Pulmonary artery endothelial cell (primary cell): ENCODE measurements around the gene NKAIN4. TPM values are rescaled to one million over a fixed set of nuclear protein-coding genes. Genes with fewer than 3 reads are reported as not detected.

Source experiments
- DNase-seq: peaks from one replicate; pipeline ENCODE4 v3.0.0-alpha.2; 2011; ENCODE audit warnings: low read depth, low spot score
- total RNA-seq: library from RNA; depleted of rRNA; stranded (reverse); fragments of >200 nt; gene quantifications from 2 replicates; pipeline ENCODE4 v1.2.3, GENCODE V29; 2014

Gene NKAIN4
- total RNA-seq, 1 donor from 2014 or later = not detected

GRCh38 chr20:63288581-63289251 is 34.5 kb upstream of the NKAIN4 start:
- no peak for DNase-seq

DNA sequence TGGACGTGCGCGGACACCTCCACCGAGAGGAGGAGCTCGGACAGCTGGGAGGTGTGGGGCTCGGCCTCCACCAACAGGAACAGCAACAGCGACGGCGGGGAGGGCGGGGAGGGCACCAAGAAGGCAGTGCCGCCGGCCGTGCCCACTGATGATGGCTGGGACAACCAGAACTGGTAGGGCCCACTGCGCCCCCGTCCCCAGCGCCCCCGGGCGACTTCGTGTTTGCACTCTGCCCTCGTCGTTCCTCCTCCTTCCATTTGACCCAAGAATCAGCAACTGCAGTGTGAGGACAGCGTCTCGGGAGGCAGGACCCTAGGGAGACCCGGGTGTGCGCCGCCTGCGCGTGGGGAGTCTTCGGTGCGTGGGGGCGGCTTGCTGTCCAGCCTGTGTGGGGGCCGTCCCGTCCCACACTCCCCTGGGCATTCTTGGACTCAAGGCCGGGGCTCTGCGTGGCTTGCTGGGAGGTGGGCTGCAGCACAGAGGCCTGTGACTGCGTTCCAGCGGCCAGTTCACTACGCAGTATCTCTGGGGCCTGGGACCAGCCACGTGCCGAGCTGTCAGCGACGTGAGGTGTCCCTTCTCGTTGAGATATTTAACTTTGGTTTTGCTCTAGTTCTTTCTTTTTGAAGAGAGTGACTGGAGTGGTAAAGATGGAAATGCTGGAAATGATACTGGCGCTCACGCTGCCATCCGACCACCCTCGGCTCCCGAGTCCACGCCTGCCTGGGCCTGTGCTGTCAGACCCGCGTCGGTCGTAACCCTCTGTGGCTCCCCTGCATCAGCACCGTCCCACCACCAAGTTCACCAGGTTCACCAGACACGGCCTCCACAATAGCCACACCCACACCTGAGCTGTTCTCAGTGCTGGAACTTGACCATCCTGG is 33.7 kb upstream of the NKAIN4 start:
- no peak for DNase-seq

DNA sequence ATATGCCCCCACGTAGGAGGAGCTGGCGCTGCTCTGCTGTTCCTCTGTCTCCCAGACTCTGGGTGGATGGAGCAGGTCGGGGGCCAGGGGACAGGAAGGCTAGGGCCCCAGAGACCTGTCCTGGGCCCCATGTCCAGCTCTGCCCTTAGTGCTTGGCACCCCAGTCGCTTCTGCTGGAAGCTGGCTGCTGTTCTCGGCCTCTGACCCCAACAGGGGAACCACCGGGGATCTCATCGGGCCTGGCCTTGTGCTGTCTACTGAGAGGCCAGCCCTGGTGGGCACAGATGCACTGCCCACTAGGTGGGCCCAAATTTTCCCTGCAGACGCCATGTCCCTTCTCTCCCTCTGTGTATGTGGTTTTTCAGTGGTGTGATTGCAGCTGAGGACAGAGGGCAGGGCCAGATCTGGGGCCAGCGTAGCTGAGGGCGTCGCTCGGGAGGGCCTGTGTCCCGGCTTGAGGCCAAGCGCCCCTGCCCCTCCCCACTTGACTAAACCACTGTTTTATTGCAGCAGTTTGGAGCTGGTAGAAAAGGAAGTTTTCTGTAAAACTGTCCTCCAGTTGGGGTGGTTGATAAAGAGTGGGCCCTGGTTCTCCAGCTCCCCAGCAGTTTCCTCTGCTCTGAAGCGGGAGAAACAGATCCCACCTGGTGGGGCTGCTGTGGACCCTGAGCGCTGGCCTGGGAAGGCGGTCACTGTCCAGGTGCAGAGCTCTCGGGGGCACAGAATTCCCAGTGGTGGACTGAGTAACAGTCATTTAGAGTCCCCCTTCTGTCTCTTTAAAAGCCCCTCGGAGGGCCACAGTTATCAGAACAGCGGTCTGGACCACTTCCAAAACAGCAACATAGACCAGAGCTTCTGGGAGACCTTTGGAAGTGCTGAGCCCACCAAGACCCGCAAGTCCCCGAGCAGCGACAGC is 32.8 kb upstream of the NKAIN4 start:
- no peak for DNase-seq

GRCh38 chr20:63285636-63286615 is 31.7 kb upstream of the NKAIN4 start:
- no peak for DNase-seq

DNA sequence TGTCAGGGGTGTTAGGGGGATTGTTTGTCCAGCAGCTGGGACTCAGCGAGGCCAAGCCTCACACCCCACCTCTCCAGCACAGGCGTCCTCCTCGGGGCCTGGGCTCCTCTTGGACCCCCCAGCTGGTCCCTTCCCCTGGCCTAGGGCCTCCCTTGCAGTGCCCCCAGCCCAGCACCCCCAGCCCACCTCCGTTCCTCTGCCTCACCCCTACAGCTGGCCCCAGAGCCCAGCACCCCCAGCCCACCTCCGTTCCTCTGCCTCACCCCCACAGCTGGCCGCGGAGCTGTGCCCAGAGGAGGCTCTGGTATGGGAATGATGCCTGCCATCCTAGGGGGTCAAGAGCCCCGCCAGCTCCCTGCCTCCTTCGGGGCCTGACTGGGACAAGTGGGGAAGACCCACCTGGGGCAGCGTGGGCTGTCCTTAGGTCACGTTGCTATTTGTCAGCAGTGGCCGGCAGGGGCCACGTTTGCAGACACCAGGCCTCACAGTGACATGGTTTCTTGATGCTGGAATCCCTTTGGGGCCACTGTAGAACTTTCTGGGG is 30.8 kb upstream of the NKAIN4 start:
- no peak for DNase-seq

GRCh38 chr20:63284544-63284949 is 30.3 kb upstream of the NKAIN4 start:
- DNase-seq = no peak

DNA sequence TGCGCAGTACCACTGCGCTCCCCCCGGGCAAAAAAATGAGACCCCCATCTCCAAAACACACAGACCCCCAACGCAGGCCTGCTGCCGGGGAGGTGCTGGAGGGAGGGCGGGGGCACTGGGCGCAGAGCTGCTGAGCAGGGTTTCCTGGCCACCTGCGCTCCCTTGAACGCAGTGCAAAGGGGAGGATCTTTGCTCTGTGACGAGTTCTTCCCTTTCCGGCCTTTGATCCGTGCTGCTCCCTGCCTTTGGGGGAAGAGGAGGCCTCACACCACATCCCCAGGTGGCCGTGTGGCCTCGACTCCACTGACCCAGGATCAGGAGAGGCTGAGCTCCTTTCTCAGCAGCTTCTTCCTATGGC is 29.8 kb upstream of the NKAIN4 start:
- no peak for DNase-seq

- no peak for DNase-seq
Observed at GRCh38 chr20:63283397-63284082, 29.3 kb upstream of the NKAIN4 start.

DNA sequence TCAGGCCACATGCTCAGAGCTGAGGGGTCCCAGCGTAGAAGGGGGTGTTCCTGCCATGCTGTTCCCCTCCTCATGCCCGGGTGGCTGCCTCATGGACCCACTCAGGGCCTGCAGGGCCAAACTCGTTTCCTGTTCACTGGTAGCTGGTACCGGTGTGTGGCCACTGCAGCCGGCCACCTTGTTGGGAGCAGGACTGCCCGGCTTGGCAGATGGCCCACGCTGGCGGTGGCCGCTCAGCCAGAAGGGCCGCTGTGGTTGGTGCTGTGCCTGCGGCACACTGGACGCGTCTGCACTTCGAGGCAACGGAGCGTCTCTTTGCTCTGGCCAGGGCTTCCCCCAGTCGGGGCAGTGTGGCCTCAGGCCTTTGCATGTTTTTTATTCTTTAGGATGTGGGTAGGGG is 28.7 kb upstream of the NKAIN4 start:
- no peak for DNase-seq

DNA sequence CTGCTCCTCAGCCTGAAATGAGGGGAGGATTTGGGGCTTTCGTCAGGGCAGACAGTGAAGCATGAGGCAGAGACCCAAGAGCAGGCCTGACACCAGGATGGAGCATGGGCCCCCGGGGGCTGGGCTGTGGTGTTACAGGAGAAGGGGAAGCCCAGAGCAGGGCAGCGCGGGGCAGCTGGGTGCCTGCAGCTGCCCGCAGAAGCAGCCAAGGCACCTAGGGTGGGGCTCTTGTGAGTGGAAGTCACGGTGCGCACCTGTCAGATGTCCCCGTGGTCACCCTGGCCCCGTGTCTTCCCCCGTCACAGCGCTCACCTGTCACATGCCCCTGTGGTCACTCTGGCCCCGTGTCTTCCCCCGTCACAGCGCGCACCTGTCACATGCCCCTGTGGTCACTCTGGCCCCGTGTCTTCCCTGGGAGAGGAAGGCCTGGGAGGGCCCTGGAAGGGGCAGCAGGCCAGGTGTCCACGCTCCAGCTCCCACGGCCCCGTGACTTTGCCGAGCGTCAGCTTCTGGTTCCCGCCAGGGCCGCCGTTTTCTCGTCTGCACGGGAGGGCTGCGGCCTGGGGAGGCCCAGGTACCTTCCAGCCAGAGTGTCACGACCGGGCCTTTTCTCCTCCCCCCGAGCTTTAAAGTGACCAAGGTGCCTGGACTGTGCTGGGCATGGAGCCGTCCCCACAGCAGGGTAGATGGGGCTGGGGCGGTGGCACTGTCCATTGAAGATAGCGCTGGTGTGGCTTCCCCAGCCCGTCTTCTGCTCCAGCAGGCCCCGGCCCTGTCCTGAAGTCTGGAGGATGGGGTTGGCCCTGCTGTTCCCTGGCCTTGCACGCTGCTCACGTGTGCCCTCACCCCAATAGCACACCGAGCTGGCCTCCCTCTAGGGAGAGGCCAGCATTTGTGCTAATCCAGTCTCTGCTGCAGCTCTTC is 27.7 kb upstream of the NKAIN4 start:
- DNase-seq = no peak

DNA sequence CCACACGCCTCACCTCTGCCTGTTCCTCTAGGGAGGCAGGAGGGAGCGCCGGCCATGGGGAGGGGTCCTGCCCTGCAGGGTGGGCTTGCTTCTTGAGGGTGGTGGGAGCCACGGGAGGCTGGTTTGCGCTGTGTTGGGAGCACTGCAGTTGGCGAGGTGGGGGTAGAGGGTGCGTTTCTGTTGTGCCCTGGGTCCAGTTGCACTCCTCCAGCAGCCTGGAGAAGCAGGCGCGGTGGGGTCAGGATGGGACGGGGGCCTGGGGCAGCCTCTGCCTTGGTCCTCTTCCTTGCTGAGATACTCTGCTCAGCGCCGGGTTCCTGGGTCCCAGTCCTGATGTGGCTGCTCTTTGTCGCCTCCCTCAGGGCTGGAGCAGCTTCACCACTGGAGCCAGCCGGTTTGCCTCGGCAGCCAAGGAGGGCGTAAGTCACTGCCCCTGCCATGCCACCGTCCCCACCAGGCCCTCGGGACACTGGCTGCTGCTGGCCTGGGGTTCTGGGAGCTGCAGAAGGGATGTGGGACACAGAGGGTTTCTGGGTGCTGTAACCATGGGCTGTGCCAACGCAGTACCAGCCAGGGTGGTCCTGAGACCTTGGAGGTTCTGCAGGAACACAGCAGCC is 26.8 kb upstream of the NKAIN4 start:
- no peak for DNase-seq

DNA sequence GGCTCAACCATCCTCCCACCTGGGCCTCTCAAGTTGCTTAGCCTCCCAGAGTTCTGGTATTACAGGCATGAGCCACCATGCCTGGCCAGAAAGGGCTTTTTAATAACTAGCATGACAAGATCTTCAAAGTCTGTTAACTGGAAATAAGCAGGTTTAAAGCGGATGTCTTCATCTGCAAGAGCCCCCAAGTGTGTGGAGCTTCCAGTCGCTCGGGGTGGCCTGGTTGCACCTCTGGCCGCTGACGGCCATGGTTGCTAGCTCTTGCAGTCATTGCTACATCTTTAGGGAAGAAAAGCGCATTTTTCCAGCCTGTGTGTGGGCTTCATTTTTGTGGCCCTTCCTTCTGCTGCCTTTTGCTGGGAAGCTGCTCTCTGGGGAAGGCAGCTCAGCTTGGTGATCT is 26.1 kb upstream of the NKAIN4 start:
- no peak for DNase-seq

DNA sequence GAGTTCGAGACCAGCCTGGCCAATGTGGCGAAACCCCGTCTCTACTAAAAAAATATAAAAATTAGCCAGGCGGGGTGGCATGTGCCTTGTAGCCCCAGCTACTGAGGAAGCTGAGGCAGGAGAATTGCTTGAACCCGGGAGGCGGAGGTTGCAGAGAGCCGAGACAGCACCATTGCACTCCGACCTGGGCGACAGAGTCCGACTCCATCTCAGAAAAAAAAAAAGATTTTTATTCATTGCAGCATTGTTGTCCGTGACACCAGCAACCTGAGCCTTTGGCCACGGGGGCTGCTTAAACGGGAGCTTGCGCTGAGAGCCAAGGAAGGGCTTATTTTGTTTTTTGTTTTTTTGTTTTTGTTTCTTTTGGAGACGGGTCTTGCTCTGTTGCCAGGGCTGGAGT is 25.7 kb upstream of the NKAIN4 start:
- no peak for DNase-seq

- DNase-seq = no peak
Observed at GRCh38 chr20:63278661-63279060, 24.4 kb upstream of the NKAIN4 start.

DNA sequence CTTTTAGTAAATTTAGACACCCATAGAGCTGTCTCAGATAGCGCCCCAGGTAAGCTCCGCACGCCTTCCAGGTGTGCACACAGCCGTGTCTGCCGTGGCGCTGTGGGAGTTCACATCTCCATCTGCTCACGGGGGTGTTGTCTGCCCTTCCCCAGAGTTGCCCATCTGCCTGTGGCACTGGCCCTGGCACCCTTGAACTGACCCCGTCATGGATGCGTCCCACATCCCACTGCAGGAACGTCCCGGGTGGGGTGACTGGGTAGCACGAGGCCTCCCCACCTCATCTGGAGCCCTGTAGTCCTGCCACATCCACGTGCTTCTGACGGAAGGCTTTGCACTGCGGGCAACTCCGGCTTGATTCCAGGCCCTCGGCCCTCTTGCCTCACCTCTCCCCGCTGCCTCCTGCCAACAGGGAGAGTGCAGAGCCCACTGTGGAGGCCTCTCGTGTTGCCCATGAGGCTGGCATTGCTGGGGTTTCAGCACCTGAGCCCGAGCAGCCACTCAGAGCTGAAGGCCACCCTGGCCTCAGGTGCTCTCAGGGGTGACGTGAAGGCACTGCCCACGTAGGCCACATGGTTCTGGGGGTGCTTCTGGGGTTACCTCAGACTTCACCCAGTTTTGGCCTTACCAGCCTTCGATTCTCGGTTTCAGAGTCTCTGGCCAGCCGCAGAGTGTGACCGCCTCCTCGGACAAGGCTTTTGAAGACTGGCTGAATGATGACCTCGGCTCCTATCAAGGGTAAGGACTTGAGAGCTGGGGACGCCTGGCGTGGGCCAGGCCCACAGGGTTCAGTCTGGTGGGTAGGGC is 23.4 kb upstream of the NKAIN4 start:
- DNase-seq = no peak

GRCh38 chr20:63276956-63277355 is 22.7 kb upstream of the NKAIN4 start:
- DNase-seq = no peak

DNA sequence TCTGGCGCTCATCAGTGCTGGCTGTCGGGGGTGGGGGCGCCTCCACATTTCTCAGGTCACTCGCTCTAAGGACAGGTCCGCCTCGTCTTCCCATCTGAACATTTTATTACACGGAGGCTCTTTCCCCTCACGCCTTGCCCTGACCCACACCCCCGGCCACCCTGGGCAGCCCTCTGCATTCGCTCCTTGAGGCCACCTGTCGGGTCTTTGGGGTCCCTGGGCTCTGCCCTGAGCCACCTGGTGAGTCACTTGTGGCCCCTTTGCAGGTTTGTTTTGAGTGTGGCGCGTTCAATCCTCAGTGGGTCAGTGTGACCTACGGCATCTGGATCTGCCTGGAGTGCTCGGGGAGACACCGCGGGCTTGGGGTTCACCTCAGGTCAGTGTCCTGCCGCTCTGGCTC is 21.6 kb upstream of the NKAIN4 start:
- DNase-seq = no peak
